ENCODE results near the gene PDIA6. TPM values are rescaled to one million over a fixed set of nuclear protein-coding genes. Genes with fewer than 3 reads are reported as not detected.
A peak's percentile ranks its signal among the peaks of the same experiment; 100 is the strongest.

Gene PDIA6
- total and polyA plus RNA-seq, 9 of the 15 experiments (the other 6 are each of a cell fraction or from before 2014, with no cell fraction given) = 166 to 268 (median 229) TPM

DNA sequence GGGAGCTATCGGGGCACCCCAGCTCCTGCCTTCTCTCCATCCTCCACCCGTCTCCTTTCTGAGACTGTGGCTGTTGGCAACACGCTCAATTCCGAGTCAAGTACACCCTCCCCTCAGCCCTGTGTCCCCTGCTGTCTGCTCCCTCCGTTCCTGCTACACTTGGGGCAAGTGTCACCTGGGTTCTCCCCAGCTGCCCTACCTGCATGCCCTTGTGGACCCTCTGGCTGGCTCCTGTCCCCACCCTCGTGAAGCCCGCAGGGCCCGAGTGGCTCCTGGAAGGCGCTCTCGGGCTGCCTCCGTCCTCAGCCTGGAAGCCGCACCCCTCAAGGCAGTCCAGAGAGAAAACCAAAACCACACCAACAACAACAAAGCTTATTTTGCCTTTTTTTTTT is 33.9 kb downstream of the PDIA6 start:
- no TSS peak for BruUV-seq (replicated peaks)
- ATAC-seq (no peak), FAIRE-seq (no peak), DNase-seq (ENCODE audit: extremely low read depth in 1 of 4, low spot score in 3 of 4) (no peak)
- Histone ChIP-seq H3K79me2 (ENCODE audit: control insufficient read depth, insufficient read depth, low read length) (no peaks in the 10 kb centered on the region; the same call in 2 of the 3 replicates), H4K20me1 (replicated peaks; ENCODE audit: control insufficient read depth, insufficient read depth, low read length) (peaks cover 29% of the 10 kb centered on the region), H3K4me2 (ENCODE audit: insufficient read depth, low read length) (no peak overlapping the region), H2AFZ (ENCODE audit: low read depth, low read length) (no peak overlapping the region), H3K9me3 (replicated peaks; ENCODE audit: control insufficient read depth, insufficient read depth, low read depth, low read length) (no peaks in the 10 kb centered on the region), H3K27me3 (ENCODE audit: control insufficient read depth in 2 of 2, insufficient read depth in 2 of 2, low read length in 2 of 2) (no peaks in the 10 kb centered on the region), H3K9ac (ENCODE audit: insufficient read depth in 1 of 2, low read depth in 2 of 2, low read length in 2 of 2) (no peak overlapping the region), H3K36me3 (ENCODE audit: control insufficient read depth, insufficient read depth, low read length) (peaks cover 42% of the 10 kb centered on the region; the same call in 2 of the 3 replicates), H3K9me1 (ENCODE audit: control insufficient read depth, insufficient read depth, low read length) (no peaks in the 10 kb centered on the region), H3K4me3 (no peak overlapping the region), H3K27ac (ENCODE audit: extremely low read depth, low read depth, low read length) (no peak overlapping the region), H3K4me1 (replicated peaks in 1 of 2; ENCODE audit: control insufficient read depth in 2 of 2, insufficient read depth in 2 of 2, low read length in 2 of 2) (peaks cover 0 to 28% of the 10 kb centered on the region in 2 experiments; a peak in 1 of 5 replicates)
- peak; percentile 22; the same call in 1 of the 2 replicates for TF ChIP-seq POLR2G (IDR thresholded peaks at IDR 0.05; ENCODE audit: low read depth, low read length)
- peak; percentile 54 for TF ChIP-seq RBM22 (IDR thresholded peaks at IDR 0.05; ENCODE audit: low read depth, low read length, poor library complexity, severe bottlenecking)
- TF ChIP-seq, protein P1, sequence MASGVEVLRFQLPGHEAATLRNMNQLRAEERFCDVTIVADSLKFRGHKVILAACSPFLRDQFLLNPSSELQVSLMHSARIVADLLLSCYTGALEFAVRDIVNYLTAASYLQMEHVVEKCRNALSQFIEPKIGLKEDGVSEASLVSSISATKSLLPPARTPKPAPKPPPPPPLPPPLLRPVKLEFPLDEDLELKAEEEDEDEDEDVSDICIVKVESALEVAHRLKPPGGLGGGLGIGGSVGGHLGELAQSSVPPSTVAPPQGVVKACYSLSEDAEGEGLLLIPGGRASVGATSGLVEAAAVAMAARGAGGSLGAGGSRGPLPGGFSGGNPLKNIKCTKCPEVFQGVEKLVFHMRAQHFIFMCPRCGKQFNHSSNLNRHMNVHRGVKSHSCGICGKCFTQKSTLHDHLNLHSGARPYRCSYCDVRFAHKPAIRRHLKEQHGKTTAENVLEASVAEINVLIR (CRISPR knock-in tag; IDR thresholded peaks at IDR 0.05) = no peak
- ChIA-PET CTCF (ENCODE audit: low intra/inter-chr PET ratio) (no interaction called here), POLR2A (interaction anchor here (1.0 to 1.6 kb wide), 4 partner anchors 10 to 33 kb away, joined by 3 to 8 read pairs (median 5); no protein-coding TSS in a partner anchor)
- in situ Hi-C loops (cut with MboI) = no loop called here
- 90% methylated on average over 8 of the region's 12 CpGs for WGBS (ENCODE audit: insufficient coverage, low coverage, missing lambda C conversion rate)
- intact Hi-C loops (cut with micrococcal nuclease) = no loop called here

Measured in K562 (cell line).